Fibroblast of lung (primary cell): ENCODE results near the gene CCDC3. TPM values are rescaled to one million over a fixed set of nuclear protein-coding genes. Genes with fewer than 3 reads are reported as not detected.
A peak's percentile ranks its signal among the peaks of the same experiment; 100 is the strongest.

ENCODE experiments used
- DNase-seq, 2 donors: peaks; one replicate each; pipeline versions ENCODE4 v3.0.0 to v3.0.0-alpha.2; 2010; ENCODE audit warnings: low read depth in 2 of 2
- H2AFZ ChIP-seq: 2 replicates; pipeline ENCODE4 v1.5.1; 2012; ENCODE audit warnings: low read length, control low read depth, inconsistent platforms
- H3K27ac ChIP-seq: 2 replicates; pipeline ENCODE4 v1.5.1; 2011; ENCODE audit warnings: low read length, control low read depth; ENCODE audit not compliant: insufficient read depth
- H3K27me3 ChIP-seq: 2 replicates; pipeline ENCODE4 v1.5.1; 2011; ENCODE audit warnings: mild to moderate bottlenecking, low read length; ENCODE audit not compliant: control insufficient read depth, insufficient read depth
- H3K36me3 ChIP-seq: 2 replicates; pipeline ENCODE4 v1.5.1; 2011; ENCODE audit warnings: low read length; ENCODE audit not compliant: control insufficient read depth, insufficient read depth
- H3K4me1 ChIP-seq: 2 replicates; pipeline ENCODE4 v1.5.1; 2011; ENCODE audit warnings: low read length; ENCODE audit not compliant: control insufficient read depth, insufficient read depth; ENCODE audit errors: extremely low read depth
- H3K4me2 ChIP-seq: 2 replicates; pipeline ENCODE4 v1.5.1; 2011; ENCODE audit warnings: low read length, control low read depth; ENCODE audit not compliant: insufficient read depth; ENCODE audit errors: extremely low read depth
- H3K4me3 ChIP-seq, 4 experiments: fragments of 200-600 bp in 1 of 4; sonication (generic) in 1 of 4; replicated peaks in 1 of 4; 2 replicates each; pipeline ENCODE4 v1.5.1; 2011 to 2016; ENCODE audit warnings: low read length in 4 of 4, low read depth in 3 of 4, mild to moderate bottlenecking in 3 of 4, control low read depth in 2 of 4, inconsistent platforms in 1 of 4, mixed read lengths in 1 of 4; ENCODE audit not compliant: insufficient read depth in 1 of 4; ENCODE audit errors: control extremely low read depth in 1 of 4
- H3K79me2 ChIP-seq: 2 replicates; pipeline ENCODE4 v1.5.1; 2012; ENCODE audit warnings: mild to moderate bottlenecking, low read length, inconsistent platforms; ENCODE audit not compliant: control insufficient read depth, insufficient read depth
- H3K9ac ChIP-seq: 2 replicates; pipeline ENCODE4 v1.5.1; 2011; ENCODE audit warnings: mild to moderate bottlenecking, low read length, control low read depth; ENCODE audit not compliant: insufficient read depth
- H3K9me3 ChIP-seq: 2 replicates; pipeline ENCODE4 v1.5.1; 2012; ENCODE audit warnings: low read depth, low read length; ENCODE audit not compliant: control insufficient read depth, insufficient read depth
- H4K20me1 ChIP-seq: 2 replicates; pipeline ENCODE4 v1.5.1; 2011; ENCODE audit warnings: low read length; ENCODE audit not compliant: control insufficient read depth, insufficient read depth; ENCODE audit errors: extremely low read depth
- EZH2 ChIP-seq: IDR thresholded peaks from 2 replicates; pipeline ENCODE4 v1.5.1; 2012; ENCODE audit warnings: low read length, control low read depth, mild to moderate bottlenecking; ENCODE audit errors: missing control alignments
- polyA plus RNA-seq, 2 donors: library from polyadenylated mRNA; depleted of rRNA in 1 of 2; stranded (reverse) in 1 of 2; unstranded in 1 of 2; fragments of >200 nt; gene quantifications; 2 replicates each; pipeline ENCODE4 v1.2.1, GENCODE V29; 2011 to 2012; ENCODE audit warnings: missing spikeins in 1 of 2
- total RNA-seq: library from RNA; depleted of rRNA; stranded (reverse); fragments of >200 nt; gene quantifications from 2 replicates; pipeline ENCODE4 v1.2.1, GENCODE V29; 2014
- TF ChIP-seq, protein P1 (sequence below), 2 donors: IDR thresholded peaks in 1 of 2; conservative IDR thresholded peaks in 1 of 2; 1 replicate in 1 of 2; 2 replicates in 1 of 2; pipeline ENCODE4 v1.5.1; 2011 to 2012; ENCODE audit warnings: low read length in 2 of 2, control low read depth in 1 of 2, inconsistent platforms in 1 of 2, low read depth in 1 of 2, mild to moderate bottlenecking in 1 of 2

Gene CCDC3
- total and polyA plus RNA-seq, 2 donors (not counting 1 experiment from before 2014, with no cell fraction given) = 0.33 to 0.65 TPM

DNA sequence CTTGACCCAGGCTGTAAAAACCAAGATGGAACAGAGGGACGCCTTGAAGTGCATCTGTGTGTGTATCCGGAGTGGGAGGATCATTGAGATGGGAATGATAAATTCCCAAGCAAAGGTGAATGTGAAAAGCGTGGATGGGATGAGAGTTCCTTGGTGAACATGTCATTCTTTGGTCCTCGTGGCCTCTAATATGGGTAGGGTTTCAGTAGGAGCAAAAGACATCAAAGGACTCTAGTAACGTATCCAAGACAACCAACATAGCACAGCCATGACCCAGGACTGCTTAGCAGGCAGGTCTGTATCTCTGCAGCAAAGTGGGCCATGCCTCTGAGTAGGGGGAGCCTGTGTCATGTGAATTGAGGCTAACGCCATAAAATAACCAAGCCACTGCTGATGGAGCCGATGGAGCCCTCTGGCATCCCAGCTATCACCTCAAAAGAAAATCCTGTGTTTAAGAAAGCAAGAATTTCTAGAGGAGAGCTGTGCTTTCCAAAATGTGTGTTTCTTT, 98.6 kb downstream of the CCDC3 start:
- H3K9me3 ChIP-seq = no peaks in the 10 kb centered on the region
- H3K4me1 ChIP-seq = no peaks in the 10 kb centered on the region
- H3K9ac ChIP-seq = no peak overlapping the region
- no peak overlapping the region for H3K4me2 ChIP-seq
- H3K79me2 ChIP-seq = no peaks in the 10 kb centered on the region
- no peak for DNase-seq
- H3K36me3 ChIP-seq = no peaks in the 10 kb centered on the region
- no peak overlapping the region for H3K4me3 ChIP-seq
- H2AFZ ChIP-seq = no peak overlapping the region
- TF ChIP-seq EZH2 = no peak
- TF ChIP-seq, protein P1, sequence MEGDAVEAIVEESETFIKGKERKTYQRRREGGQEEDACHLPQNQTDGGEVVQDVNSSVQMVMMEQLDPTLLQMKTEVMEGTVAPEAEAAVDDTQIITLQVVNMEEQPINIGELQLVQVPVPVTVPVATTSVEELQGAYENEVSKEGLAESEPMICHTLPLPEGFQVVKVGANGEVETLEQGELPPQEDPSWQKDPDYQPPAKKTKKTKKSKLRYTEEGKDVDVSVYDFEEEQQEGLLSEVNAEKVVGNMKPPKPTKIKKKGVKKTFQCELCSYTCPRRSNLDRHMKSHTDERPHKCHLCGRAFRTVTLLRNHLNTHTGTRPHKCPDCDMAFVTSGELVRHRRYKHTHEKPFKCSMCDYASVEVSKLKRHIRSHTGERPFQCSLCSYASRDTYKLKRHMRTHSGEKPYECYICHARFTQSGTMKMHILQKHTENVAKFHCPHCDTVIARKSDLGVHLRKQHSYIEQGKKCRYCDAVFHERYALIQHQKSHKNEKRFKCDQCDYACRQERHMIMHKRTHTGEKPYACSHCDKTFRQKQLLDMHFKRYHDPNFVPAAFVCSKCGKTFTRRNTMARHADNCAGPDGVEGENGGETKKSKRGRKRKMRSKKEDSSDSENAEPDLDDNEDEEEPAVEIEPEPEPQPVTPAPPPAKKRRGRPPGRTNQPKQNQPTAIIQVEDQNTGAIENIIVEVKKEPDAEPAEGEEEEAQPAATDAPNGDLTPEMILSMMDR (conservative IDR thresholded peaks at IDR 0.05 in 1 of 2, IDR thresholded peaks at IDR 0.05 in 1 of 2; ENCODE audit: low read depth in 1 of 2, low read length in 2 of 2) = no peak
- H3K27ac ChIP-seq = no peak overlapping the region
- no peaks in the 10 kb centered on the region for H3K27me3 ChIP-seq
- no peaks in the 10 kb centered on the region for H4K20me1 ChIP-seq

DNA sequence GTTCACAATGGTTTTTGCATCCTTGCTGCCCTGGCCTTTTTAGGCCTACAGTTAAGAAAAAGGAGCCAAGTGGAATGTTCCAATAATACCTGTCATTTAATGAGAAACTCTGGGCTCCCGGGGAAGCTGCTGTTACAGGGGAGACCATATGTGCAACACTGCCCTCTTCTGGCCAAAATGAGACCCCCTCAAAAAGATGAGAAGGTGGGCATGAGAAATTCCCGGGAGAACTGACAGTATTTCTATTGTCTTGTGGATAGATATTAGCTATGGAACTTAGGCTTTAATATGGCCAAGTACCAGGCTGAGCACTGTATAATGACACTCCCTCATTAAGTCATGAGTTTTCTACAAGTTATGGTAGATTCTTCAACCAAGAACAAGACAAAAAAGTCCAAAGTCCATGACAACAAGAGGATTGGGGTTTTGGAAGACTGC, 99.4 kb downstream of the CCDC3 start:
- peak; percentile 47 to 66 for DNase-seq

DNA sequence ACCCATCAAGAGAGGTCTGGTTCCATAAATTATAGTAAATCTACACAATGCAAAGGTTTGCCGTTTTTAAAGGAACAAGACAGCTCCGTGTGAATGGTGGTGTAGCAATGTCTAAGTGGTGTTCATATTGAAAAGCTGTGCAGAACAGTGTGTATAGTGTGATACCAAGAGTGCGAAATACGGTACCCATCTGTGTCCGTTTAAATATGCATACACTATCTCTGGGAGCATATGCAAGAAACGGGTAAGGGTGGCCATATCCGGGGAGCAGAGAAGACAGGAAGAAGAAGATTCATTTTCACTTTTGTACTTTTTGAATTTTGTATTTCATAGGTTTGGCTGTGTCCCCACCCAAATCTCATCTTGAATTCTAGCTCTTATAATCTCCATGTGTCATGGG, 102.0 kb downstream of the CCDC3 start:
- Histone ChIP-seq H2AFZ (no peak overlapping the region), H3K9me3 (no peaks in the 10 kb centered on the region), H3K27me3 (no peaks in the 10 kb centered on the region), H3K4me1 (no peaks in the 10 kb centered on the region), H3K9ac (no peak overlapping the region), H3K79me2 (no peaks in the 10 kb centered on the region), H4K20me1 (no peaks in the 10 kb centered on the region), H3K4me3 (no peak overlapping the region), H3K4me2 (no peak overlapping the region), H3K36me3 (no peaks in the 10 kb centered on the region), H3K27ac (no peak overlapping the region)
- TF ChIP-seq EZH2 = no peak
- TF ChIP-seq, protein P1 (conservative IDR thresholded peaks at IDR 0.05 in 1 of 2, IDR thresholded peaks at IDR 0.05 in 1 of 2; ENCODE audit: low read depth in 1 of 2, low read length in 2 of 2) = no peak
- DNase-seq = no peak

More for the DNA sequence above, 99.4 kb downstream of the CCDC3 start:
- no peak overlapping the region for H3K4me3 ChIP-seq
- no peaks in the 10 kb centered on the region for H3K4me1 ChIP-seq
- H3K27me3 ChIP-seq = no peaks in the 10 kb centered on the region
- H2AFZ ChIP-seq = no peak overlapping the region
- no peaks in the 10 kb centered on the region for H3K79me2 ChIP-seq
- TF ChIP-seq EZH2 = no peak
- TF ChIP-seq, protein P1 (conservative IDR thresholded peaks at IDR 0.05 in 1 of 2, IDR thresholded peaks at IDR 0.05 in 1 of 2; ENCODE audit: low read depth in 1 of 2, low read length in 2 of 2) = peak; percentile 70 to 84
- H3K4me2 ChIP-seq = no peak overlapping the region
- H3K9me3 ChIP-seq = no peaks in the 10 kb centered on the region
- no peak overlapping the region for H3K9ac ChIP-seq
- H3K36me3 ChIP-seq = no peaks in the 10 kb centered on the region
- no peak overlapping the region for H3K27ac ChIP-seq
- H4K20me1 ChIP-seq = no peaks in the 10 kb centered on the region
